NK-92 (cell line): ENCODE measurements around the gene VSTM4.

Experiments used
- DNase-seq: peaks from one replicate; lab custom pipeline; 2025; ENCODE audit not compliant: unreplicated experiment; lab: John Stamatoyannopoulos, UW

Gene VSTM4

GRCh38 chr10:49115015-49115795, at the start of gene VSTM4:
Gene VSTM4 (minus strand): TSS chr10:49115522. CDS start chr10:49115485, 37 bp downstream.
- no peak for DNase-seq

- no peak for DNase-seq
Observed at GRCh38 chr10:49164559-49165188, 49.4 kb upstream of the VSTM4 start.

- no peak for DNase-seq
Observed at GRCh38 chr10:49163741-49164140, 48.4 kb upstream of the VSTM4 start.

- DNase-seq, result no peak
Observed at GRCh38 chr10:49162761-49163310, 47.5 kb upstream of the VSTM4 start.

- no peak for DNase-seq
Observed at GRCh38 chr10:49162063-49162462, 46.7 kb upstream of the VSTM4 start.

- no peak for DNase-seq
Observed at GRCh38 chr10:49161411-49161997, 46.2 kb upstream of the VSTM4 start.

GRCh38 chr10:49160814-49161213, 45.5 kb upstream of the VSTM4 start:
- no peak for DNase-seq

- DNase-seq, result no peak
Observed at GRCh38 chr10:49160110-49160509, 44.8 kb upstream of the VSTM4 start.

GRCh38 chr10:49158915-49159314, 43.6 kb upstream of the VSTM4 start:
- DNase-seq, result no peak

GRCh38 chr10:49158404-49158803, 43.1 kb upstream of the VSTM4 start:
- no peak for DNase-seq

- DNase-seq, result no peak
Observed at GRCh38 chr10:49157229-49157628, 41.9 kb upstream of the VSTM4 start.

- DNase-seq, result no peak
Observed at GRCh38 chr10:49154641-49155040, 39.3 kb upstream of the VSTM4 start.

- DNase-seq, result no peak
Observed at GRCh38 chr10:49153971-49154370, 38.6 kb upstream of the VSTM4 start.

GRCh38 chr10:49153115-49153514, 37.8 kb upstream of the VSTM4 start:
- no peak for DNase-seq

GRCh38 chr10:49152663-49153062, 37.3 kb upstream of the VSTM4 start:
- DNase-seq, result no peak

- no peak for DNase-seq
Observed at GRCh38 chr10:49152037-49152436, 36.7 kb upstream of the VSTM4 start.

- no peak for DNase-seq
Observed at GRCh38 chr10:49151481-49151880, 36.2 kb upstream of the VSTM4 start.

- DNase-seq, result no peak
Observed at GRCh38 chr10:49151025-49151445, 35.7 kb upstream of the VSTM4 start.

- no peak for DNase-seq
Observed at GRCh38 chr10:49150426-49150825, 35.1 kb upstream of the VSTM4 start.

- no peak for DNase-seq
Observed at GRCh38 chr10:49149881-49150280, 34.6 kb upstream of the VSTM4 start.

GRCh38 chr10:49144058-49144720, 28.9 kb upstream of the VSTM4 start:
- no peak for DNase-seq
